ENCODE measurements around the gene GPSM1.
"Not testable (repeated sequence)": the region's sequence is repeated elsewhere in the genome, so short reads cannot be mapped to it uniquely, and the experiment has no call there.

The GPSM1 gene

GRCh38 chr9:136345281-136346156 is 18.2 kb downstream of the GPSM1 start:
- DNase-seq: no peak

DNA sequence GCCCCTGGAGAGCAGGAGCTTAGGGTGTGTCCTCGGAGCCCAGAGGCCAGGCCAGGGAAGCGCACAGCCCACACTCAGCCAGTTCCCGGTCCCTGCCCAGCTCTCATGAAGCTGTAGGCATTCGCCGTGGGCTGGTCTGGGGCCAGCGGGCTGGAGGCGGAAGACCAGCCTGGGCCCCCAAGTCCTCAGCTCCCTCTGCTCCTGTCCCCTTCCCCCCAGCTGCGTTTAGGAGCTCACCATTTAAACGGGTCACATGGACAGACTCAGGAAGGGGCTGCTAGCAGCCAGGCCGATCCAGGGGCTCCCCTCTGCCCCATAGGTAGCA is 18.8 kb downstream of the GPSM1 start:
- no peak for DNase-seq

GRCh38 chr9:136346927-136347465 is 19.7 kb downstream of the GPSM1 start:
- DNase-seq: no peak

GRCh38 chr9:136347472-136348256 is 20.3 kb downstream of the GPSM1 start:
- no peak for DNase-seq

DNA sequence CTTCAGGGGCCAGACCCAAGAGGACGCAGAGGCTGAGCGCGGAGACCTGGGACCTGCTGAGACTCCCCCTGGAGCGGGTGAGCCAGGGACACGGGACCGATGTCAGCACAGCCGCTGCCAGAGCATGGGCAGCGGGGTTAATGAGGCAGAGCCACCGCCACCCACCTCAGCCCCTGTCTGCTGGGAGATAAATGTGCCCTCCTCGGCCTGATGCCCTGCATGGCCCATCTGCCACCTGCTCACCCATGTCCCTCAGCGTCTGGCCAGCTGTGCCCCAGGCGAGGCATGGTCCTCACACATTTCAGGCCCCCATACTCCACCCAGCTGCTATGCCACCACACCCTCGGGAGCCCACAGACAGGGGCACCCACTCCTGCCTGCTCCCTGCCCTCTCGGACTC is 21.4 kb downstream of the GPSM1 start:
- DNase-seq: no peak

GRCh38 chr9:136349546-136349945 is 22.2 kb downstream of the GPSM1 start:
- no peak for DNase-seq

DNA sequence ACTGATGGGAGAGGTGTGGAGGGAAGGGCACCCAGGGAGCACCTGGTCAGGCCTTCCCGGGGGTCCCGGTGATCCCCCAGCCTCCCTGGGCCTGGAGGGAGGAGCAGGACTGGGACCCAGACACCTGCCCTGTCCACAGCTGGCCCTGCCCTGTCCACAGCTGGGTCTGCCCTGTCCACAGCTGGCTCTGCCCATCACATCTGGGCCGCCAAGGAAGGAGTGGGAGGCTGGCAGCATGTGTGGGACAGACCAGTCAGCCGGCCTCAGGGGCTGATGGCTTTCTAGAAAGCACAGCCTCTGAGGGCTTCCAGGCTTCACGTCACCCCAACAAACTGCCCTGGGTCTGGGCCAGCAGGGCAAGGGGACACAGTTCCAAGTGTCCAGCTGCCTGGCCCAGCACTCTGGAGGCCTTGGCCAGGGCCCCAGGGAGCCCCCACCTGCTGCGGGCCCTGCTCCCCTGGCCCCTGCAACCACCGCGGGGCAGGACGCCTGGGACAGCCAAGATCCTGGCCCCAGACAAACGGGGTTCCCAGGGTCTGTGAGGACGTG is 24.0 kb downstream of the GPSM1 start:
- no peak for DNase-seq

GRCh38 chr9:136351868-136352267 is 24.5 kb downstream of the GPSM1 start:
- DNase-seq: not testable (repeated sequence)

GRCh38 chr9:136352682-136353081 is 25.3 kb downstream of the GPSM1 start:
- no peak for DNase-seq

- DNase-seq: no peak
These were observed 25.7 kb downstream of the GPSM1 start for GRCh38 chr9:136353088-136353487.

DNA sequence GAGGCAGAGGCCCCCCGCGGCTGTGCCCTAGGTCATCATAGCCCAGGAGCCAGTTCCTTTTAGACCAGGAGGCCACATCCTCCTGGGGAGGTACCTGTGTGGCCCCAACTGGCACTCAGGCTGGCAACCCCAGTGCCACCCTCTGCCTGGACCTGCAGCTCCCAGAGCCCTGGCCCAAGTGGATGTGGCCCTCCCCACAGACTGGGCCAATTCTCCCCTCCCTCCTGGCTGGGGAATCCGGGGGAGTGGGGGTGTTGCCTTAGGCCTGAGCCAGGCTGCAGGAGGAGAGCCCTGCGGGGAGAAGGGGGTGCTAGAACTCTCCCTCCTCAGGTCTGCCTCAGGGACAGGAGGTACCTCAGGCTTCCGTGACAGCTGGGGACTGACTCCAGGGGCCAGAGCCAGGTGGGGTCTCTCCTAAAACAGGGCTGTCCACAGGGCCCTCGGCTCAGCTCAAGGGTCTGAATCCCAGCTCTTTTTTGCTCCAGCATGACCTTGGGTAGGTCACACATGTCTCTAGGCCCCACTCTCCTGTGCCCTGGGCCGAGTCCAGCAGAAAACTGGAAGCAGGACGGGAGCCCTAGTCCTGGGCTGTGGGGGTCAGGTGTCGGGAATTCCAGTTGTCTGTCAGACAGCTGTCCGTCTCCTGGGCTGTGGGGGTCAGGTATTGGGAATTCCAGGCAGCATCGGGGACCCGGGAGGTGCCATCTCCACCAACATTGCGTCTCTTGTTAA is 26.6 kb downstream of the GPSM1 start:
- DNase-seq: no peak

GRCh38 chr9:136354592-136355085 is 27.3 kb downstream of the GPSM1 start:
- no peak for DNase-seq

DNA sequence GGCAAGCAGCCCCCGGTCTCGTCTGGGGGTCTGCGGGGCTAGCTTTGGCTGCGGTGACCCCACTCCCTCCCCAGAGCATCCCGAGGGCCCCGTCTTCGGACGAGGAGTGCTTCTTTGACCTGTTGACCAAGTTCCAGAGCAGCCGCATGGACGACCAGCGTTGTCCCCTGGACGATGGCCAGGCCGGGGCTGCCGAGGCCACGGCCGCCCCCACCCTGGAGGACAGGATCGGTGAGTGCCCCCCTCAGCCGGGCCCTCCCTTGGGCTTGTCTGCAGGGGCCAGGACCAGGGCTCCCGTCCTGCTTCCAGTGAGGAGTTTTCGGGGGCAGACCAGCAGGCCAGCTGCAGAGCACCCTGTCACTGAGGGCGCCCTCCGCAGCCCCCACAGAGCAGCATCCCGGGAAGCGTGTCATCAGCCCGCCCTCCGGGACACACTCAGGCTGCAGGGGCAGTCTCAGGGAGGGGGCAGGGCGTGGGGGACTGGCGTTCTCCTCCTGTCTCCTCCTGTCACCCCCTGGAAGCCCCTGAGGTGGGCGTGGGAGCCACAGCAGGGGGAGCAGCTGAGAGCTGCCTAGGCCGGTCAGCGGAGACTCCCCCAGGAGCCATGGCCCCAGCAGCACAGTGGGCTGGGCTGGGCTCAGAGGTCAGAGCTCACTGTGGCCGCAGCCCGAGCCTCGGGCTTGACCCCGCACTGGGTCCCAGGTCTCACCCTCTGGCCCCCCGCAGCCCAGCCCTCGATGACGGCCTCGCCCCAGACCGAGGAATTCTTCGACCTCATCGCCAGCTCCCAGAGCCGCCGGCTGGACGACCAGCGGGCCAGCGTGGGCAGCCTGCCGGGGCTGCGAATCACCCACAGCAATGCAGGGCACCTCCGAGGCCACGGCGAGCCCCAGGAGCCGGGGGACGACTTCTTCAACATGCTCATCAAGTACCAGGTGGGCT is 28.5 kb downstream of the GPSM1 start:
- DNase-seq: no peak

- no peak for DNase-seq
These were observed 29.9 kb downstream of the GPSM1 start for GRCh38 chr9:136357202-136357725.

DNA sequence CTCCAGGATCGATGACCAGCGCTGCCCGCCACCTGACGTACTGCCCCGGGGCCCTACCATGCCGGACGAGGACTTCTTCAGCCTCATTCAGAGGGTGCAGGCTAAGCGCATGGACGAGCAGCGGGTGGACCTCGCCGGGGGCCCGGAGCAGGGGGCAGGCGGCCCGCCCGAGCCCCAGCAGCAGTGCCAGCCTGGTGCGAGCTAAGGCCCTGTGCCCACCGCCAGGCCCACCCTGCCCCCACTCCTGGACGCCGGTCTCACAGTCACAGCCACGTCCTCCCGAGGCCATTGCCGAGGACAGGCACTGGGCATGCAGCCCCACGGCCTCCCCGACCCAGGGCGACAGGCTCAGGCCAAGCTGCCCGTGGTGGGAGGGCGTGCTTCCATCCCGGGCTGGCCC is 30.7 kb downstream of the GPSM1 start:
- no peak for DNase-seq

DNA sequence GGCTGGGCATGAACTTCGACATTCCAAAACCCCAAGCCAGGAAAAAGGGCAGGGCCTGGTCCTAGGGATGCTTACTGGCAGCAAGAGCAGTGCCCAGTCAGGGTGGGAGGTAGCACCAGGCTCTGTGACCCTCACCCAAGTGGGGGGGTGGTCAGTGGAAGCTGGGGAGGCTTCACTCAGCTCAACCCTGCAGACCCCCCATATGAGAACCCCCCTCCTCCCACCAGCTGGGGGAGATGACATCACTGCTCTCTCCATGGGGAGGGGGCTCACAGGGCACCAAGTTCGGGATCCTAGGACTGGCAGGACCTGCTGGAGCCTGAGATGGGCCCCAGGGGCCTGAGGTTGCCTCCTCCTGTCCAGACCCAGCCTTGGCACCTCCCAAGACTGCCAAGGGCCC is 31.5 kb downstream of the GPSM1 start:
- DNase-seq: no peak

DNA sequence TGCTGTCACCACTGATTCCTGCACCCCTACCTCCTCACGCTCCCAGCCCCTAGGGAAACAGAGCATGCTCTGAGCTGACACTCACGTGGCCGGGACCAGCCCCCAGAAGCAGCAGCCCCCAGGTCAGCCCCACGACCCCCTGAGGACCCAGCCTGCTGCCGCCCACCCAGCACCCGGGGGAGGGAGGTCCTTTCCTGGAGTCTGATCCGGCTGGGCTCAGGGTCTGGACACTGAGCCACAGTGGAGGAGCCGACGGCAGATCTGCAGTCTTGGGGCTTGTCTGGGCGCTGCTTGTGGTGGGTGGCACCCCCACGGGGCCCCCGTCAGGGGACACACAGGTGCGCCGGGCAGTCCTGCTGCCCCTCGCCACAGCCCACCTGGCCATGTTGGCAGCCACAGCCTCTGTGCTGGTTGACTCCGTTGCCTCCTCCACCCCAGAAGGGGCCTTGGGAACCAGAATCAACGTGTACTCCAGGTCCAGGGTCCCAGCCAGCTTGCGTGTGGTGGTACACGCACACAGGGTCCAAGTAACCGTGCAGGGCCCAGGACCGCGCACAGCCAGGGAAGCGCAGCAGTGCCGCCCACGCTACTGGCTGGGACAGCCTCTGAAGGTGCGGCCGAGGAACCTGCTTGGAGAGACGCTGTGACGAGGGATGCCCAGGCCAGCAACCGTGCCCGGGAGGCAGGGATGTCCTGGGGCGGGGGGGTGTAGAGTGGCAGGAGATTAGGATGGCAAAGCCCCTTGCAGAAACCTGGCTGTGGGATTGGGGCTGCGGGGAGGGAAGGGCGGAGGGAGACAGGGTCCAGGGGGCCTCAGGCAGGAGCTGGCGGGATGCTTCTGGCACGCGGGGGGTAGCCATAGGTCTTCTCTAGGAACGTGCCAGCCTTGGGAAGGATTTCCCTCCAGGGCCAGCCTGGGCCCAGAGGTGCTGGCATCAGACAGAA is 32.7 kb downstream of the GPSM1 start:
- DNase-seq: no peak

DNA sequence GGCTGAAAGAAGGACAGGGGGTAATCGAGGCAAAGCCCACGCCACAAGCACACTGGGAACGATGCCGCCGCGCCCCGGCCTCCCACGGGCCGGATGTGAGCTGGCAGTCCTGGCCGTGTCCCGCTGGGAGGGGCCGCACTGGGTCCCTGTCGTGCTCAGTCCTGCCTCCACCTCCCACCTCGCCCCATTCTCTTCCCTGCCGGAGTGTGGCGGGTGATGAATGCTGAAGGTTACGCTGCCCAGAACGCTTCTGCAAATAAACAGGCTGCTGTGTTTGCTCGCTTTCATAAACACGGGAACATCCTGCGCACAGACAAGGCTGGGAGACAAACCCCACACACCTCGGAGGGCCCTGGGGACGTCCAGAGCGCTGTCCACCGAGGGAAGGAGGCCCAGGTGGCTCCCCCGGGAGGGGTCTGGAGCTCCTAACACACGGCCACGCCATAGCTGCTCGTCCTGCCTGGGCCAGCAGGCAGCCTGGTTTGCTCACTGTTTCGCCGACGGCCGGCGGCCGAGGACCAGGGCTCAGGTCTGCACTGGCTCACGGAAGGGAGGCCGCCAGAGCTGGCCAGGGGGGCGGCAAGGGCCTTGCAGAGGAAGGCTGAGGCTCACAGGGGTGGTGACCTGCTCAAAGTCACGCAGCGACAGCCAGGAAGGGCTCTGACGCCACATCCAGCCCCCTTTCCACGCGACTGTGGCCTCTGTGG is 33.9 kb downstream of the GPSM1 start:
- DNase-seq: no peak

DNA sequence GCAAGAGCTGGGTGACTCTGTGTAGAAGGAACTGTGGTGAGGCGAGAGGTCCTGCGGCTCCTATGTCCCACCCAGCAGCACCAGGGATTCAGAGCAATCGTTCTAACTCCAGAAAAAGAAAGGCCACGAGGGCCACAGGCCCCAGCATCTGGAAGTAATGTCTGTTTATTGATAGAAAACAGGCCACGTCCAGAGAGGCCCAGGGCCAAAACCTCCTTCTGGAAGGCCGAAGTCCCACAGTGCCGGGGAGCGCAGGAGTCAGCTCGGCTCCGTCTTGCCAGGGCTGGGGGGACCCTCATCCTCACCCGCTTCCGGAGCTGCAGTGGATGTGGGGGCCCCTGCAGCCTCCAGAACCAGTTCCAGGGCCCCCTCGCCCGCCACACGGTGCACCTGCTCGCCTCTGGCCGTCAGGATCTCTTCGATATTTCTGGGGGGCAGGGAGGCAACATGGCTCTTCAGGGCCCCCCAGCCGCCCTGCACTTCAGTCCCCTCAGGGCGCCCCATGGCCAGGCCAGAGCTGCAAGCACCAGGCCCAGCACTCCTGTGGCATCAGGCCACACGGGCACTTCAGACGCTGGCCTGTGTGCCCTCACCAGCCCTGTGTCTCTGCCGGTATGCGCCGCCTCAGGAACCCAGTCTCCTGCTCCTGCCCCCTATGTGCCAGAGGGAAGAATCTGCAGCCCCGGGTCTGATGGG is 34.6 kb downstream of the GPSM1 start:
- no peak for DNase-seq
